Upper lobe of left lung (tissue), 6 donors: Measurements from ENCODE around the gene GAB2. TPM values are rescaled to one million over a fixed set of nuclear protein-coding genes. Genes with fewer than 3 reads are reported as not detected.

Source experiments
- ATAC-seq, 2 donors: fragments of 200-7000 bp; cut with Tn5 transposase; one replicate each; pipeline ENCODE4 v1.9.1; 2022; ENCODE audit warnings: mild to moderate bottlenecking in 2 of 2, moderate library complexity in 2 of 2; ENCODE audit not compliant: low FRiP score in 2 of 2
- DNase-seq, 2 donors: peaks; one replicate each; pipeline ENCODE4 v3.0.0-alpha.2; 2019 to 2020
- H3K27ac ChIP-seq, 4 donors: fragments of 200-600 bp; sonication (generic); one replicate each; pipeline ENCODE4 v1.5.1; 2016 to 2019
- H3K27me3 ChIP-seq, 4 donors: fragments of 200-600 bp; sonication (generic); one replicate each; pipeline ENCODE4 v1.5.1; 2017 to 2019
- H3K36me3 ChIP-seq, 4 donors: fragments of 200-600 bp; sonication (generic); one replicate each; pipeline ENCODE4 v1.5.1; 2016 to 2019
- H3K4me1 ChIP-seq, 4 donors: fragments of 200-600 bp; sonication (generic); one replicate each; pipeline ENCODE4 v1.5.1; 2018 to 2019
- H3K4me3 ChIP-seq, 4 donors: fragments of 200-600 bp; sonication (generic); one replicate each; pipeline ENCODE4 v1.5.1; 2017 to 2019; ENCODE audit warnings: mild to moderate bottlenecking in 2 of 4, moderate library complexity in 1 of 4
- H3K9me3 ChIP-seq, 4 donors: fragments of 200-600 bp; sonication (generic); one replicate each; pipeline ENCODE4 v1.5.1; 2018 to 2019
- CTCF ChIP-seq, 6 experiments: fragments of 450-650 bp in 4 of 6; fragments of 200-600 bp in 2 of 6; sonication (generic) in 2 of 6; IDR thresholded peaks; one replicate each; pipeline ENCODE4 v1.5.1; 2016 to 2019; ENCODE audit warnings: antibody characterized with exemption in 6 of 6
- EP300 ChIP-seq, 4 donors: sonication (generic); formaldehyde crosslinking; IDR thresholded peaks; one replicate each; pipeline ENCODE4 v1.5.1; 2017; ENCODE audit warnings: antibody characterized with exemption in 4 of 4, control low read depth in 2 of 4
- POLR2A ChIP-seq, 4 donors: fragments of 450-650 bp; IDR thresholded peaks; one replicate each; pipeline ENCODE4 v1.5.1; 2016 to 2017; ENCODE audit warnings: antibody characterized with exemption in 4 of 4, mild to moderate bottlenecking in 2 of 4
- POLR2AphosphoS5 ChIP-seq, 2 donors: sonication (generic); formaldehyde crosslinking; IDR thresholded peaks; one replicate each; pipeline ENCODE4 v1.5.1; 2017; ENCODE audit warnings: antibody characterized with exemption in 2 of 2
- WGBS, 2 donors: methylation state at CpG; one replicate each; pipeline ENCODE4 v1.1.5; 2017 to 2018; 5-methylcytosine and 5-hydroxymethylcytosine counted together
- total RNA-seq, 6 donors: library from RNA; depleted of rRNA in 4 of 6; stranded (reverse); fragments of >200 nt in 4 of 6; gene quantifications; one replicate each; pipeline versions ENCODE4 v1.1.0 to v1.2.1, GENCODE V29; 2016 to 2021
- donor health status: DM: no; HTN: no; CAD: no; lungs with moderate emphysema.
- donor health status: DM: no; HTN: yes; CAD: no; lungs with severe emphysema.

GAB2 gene
- total RNA-seq, 6 donors from 2014 or later = 40.9 to 76.6 (median 50.4) TPM

GRCh38 chr11:78350646-78351165, 66.9 kb downstream of the GAB2 start:
- Histone ChIP-seq H3K36me3 (no peaks in the 10 kb centered on the region), H3K27me3 (no peaks in the 10 kb centered on the region), H3K27ac (peak overlapping the region; percentile 68 to 86 (median 76)), H3K4me3 (peak overlapping the region in 1 of 4 donors; percentile 4), H3K9me3 (no peaks in the 10 kb centered on the region), H3K4me1 (peaks cover 56 to 75% (median 64%) of the 10 kb centered on the region in 4 donors)
- DNase-seq (peak in 1 of 2 donors; percentile 30), ATAC-seq (peak; percentile 50 to 82)
- no peak for TF ChIP-seq CTCF (IDR thresholded peaks at IDR 0.05)
- TF ChIP-seq POLR2A (IDR thresholded peaks at IDR 0.05) = peak in 1 of 4 donors; percentile 31
- peak in 1 of 2 donors; percentile 23 for TF ChIP-seq POLR2AphosphoS5 (IDR thresholded peaks at IDR 0.05)
- TF ChIP-seq EP300 (IDR thresholded peaks at IDR 0.05) = peak in 1 of 4 donors; percentile 8
- 3 to 6% methylated on average over 7 of the region's 7 CpGs for WGBS, 2 donors

DNA sequence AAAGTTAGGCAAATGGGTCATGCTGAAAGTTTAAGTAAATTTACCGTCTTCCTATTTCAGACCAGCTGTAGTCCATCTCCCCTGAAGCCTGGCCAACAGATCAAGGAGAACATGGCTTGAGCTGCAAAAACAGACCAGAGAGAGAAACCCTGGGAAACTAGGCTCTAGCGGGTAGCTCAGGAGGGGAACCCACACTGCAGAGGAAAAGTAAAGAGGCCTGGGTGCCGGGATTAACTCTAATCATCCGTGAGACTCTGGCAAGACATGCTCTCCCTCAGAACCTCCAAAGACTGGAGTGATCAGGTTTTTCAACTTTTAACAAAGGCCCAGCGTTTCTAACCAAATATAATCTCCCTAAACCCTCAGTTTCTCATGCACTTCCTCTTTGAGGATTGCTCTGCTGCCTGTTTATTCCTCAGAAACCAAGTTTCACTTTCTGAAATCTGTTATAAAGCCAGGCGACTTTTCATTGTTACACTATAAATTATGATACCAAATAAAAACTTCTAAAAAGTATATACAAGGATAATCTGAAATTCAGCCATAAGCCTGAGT, 67.5 kb downstream of the GAB2 start:
- H3K9me3 ChIP-seq = no peaks in the 10 kb centered on the region
- H3K27me3 ChIP-seq = no peaks in the 10 kb centered on the region
- H3K4me1 ChIP-seq = peaks cover 57 to 73% (median 62%) of the 10 kb centered on the region in 4 donors
- no peak for DNase-seq
- no peaks in the 10 kb centered on the region for H3K36me3 ChIP-seq
- 9% methylated on average over 6 of the region's 6 CpGs for WGBS, 2 donors
- H3K27ac ChIP-seq = peak overlapping the region; percentile 68 to 86 (median 76)
- peak overlapping the region in 1 of 4 donors; percentile 12 for H3K4me3 ChIP-seq
- TF ChIP-seq POLR2AphosphoS5 (IDR thresholded peaks at IDR 0.05) (no peak), POLR2A (IDR thresholded peaks at IDR 0.05) (no peak), CTCF (IDR thresholded peaks at IDR 0.05) (no peak), EP300 (IDR thresholded peaks at IDR 0.05) (no peak)
- ATAC-seq = peak in 1 of 2 donors; percentile 35

DNA sequence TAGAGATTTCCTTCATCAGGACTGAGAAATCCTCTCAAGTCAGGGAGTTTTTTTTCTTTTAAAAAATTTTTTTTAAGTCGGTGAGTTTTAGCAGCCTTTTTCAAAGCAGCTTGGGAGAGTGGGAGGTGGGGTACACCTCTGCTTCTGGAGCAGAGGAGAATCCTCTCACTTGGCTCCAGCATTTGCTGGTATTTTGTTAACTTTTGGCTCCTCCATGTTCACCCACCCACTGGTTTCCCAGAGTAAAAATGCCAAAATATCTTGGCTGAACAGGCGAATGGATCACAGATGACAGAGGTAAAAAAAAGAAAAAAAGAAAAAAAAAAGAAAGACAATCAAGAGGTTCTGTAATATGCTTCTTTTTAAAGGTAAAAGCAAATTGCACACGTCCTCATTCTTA, 68.0 kb downstream of the GAB2 start:
- 39 to 43% methylated on average over 3 of the region's 3 CpGs for WGBS, 2 donors
- no peaks in the 10 kb centered on the region for H3K36me3 ChIP-seq
- TF ChIP-seq POLR2A (IDR thresholded peaks at IDR 0.05) (no peak), POLR2AphosphoS5 (IDR thresholded peaks at IDR 0.05) (no peak), EP300 (IDR thresholded peaks at IDR 0.05) (no peak), CTCF (IDR thresholded peaks at IDR 0.05) (no peak)
- H3K4me3 ChIP-seq = peak overlapping the region in 1 of 4 donors; percentile 12
- DNase-seq = no peak
- no peaks in the 10 kb centered on the region for H3K27me3 ChIP-seq
- peak overlapping the region; percentile 68 to 86 (median 76) for H3K27ac ChIP-seq
- H3K4me1 ChIP-seq = peaks cover 54 to 67% (median 58%) of the 10 kb centered on the region in 4 donors
- ATAC-seq = no peak
- H3K9me3 ChIP-seq = no peaks in the 10 kb centered on the region

DNA sequence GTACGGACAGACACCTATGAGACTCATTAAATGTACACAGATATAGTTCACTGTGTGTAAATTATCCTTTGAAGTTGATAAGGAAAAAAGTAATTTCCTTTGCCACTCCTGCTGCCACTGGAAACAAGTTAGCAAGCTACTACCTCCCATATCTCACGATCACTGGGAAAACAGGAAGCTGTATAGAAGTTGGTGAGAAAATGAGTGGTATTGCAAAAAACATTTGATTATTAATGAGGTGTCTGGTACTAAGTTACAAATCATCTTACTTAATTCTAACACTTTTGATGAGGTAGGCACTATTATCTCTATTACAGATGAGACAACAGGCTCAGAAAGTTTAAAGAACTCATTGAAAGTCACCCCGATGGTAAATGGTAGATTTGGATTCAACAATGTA, 68.5 kb downstream of the GAB2 start:
- Histone ChIP-seq H3K36me3 (no peaks in the 10 kb centered on the region), H3K4me1 (peaks cover 49 to 62% (median 56%) of the 10 kb centered on the region in 4 donors), H3K9me3 (no peaks in the 10 kb centered on the region), H3K27me3 (no peaks in the 10 kb centered on the region), H3K27ac (peak overlapping the region; percentile 68 to 86 (median 76)), H3K4me3 (no peak overlapping the region)
- DNase-seq = no peak
- 31 to 32% methylated on average over 3 of the region's 3 CpGs for WGBS, 2 donors
- no peak for TF ChIP-seq EP300 (IDR thresholded peaks at IDR 0.05)
- no peak for TF ChIP-seq POLR2A (IDR thresholded peaks at IDR 0.05)
- TF ChIP-seq CTCF (IDR thresholded peaks at IDR 0.05) = no peak
- no peak for TF ChIP-seq POLR2AphosphoS5 (IDR thresholded peaks at IDR 0.05)
- ATAC-seq = no peak

GRCh38 chr11:78347956-78348355, 69.7 kb downstream of the GAB2 start:
- H3K27ac ChIP-seq = no peak overlapping the region
- no peak for TF ChIP-seq POLR2A (IDR thresholded peaks at IDR 0.05)
- TF ChIP-seq POLR2AphosphoS5 (IDR thresholded peaks at IDR 0.05) = no peak
- TF ChIP-seq CTCF (IDR thresholded peaks at IDR 0.05) = no peak
- TF ChIP-seq EP300 (IDR thresholded peaks at IDR 0.05) = no peak
- no peak overlapping the region for H3K4me3 ChIP-seq
- no peaks in the 10 kb centered on the region for H3K36me3 ChIP-seq
- H3K9me3 ChIP-seq = no peaks in the 10 kb centered on the region
- peaks cover 40 to 56% (median 48%) of the 10 kb centered on the region in 4 donors for H3K4me1 ChIP-seq
- DNase-seq (no peak), ATAC-seq (no peak)
- no peaks in the 10 kb centered on the region for H3K27me3 ChIP-seq
